GM19351 (cell line): ENCODE results near the gene ZNF488.

ENCODE experiments used
- ATAC-seq: cut with Tn5 transposase; IDR thresholded peaks from one replicate; pipeline ENCODE4 v1.9.1; 2021; ENCODE audit warnings: mild to moderate bottlenecking, moderate library complexity; ENCODE audit not compliant: unreplicated experiment

ZNF488 gene

GRCh38 chr10:47332371-47332770 is 51.7 kb downstream of the ZNF488 start:
- ATAC-seq: no peak

- ATAC-seq: no peak
These were observed 52.1 kb downstream of the ZNF488 start for GRCh38 chr10:47331954-47332353.

- no peak for ATAC-seq
These were observed 52.6 kb downstream of the ZNF488 start for GRCh38 chr10:47331491-47331890.

GRCh38 chr10:47330804-47331203 is 53.3 kb downstream of the ZNF488 start:
- ATAC-seq: no peak

- ATAC-seq: no peak
These were observed 53.7 kb downstream of the ZNF488 start for GRCh38 chr10:47330366-47330765.

- no peak for ATAC-seq
These were observed 54.2 kb downstream of the ZNF488 start for GRCh38 chr10:47329855-47330254.

- ATAC-seq: no peak
These were observed 57.2 kb downstream of the ZNF488 start for GRCh38 chr10:47326927-47327330.

- ATAC-seq: no peak
These were observed 57.7 kb downstream of the ZNF488 start for GRCh38 chr10:47326306-47326926.

- ATAC-seq: no peak
These were observed 58.5 kb downstream of the ZNF488 start for GRCh38 chr10:47325303-47326291.

- no peak for ATAC-seq
These were observed 60.3 kb downstream of the ZNF488 start for GRCh38 chr10:47323636-47324296.

- no peak for ATAC-seq
These were observed 61.0 kb downstream of the ZNF488 start for GRCh38 chr10:47323087-47323486.

GRCh38 chr10:47322300-47323061 is 61.6 kb downstream of the ZNF488 start, which contains the start of gene GDF2:
GDF2 (plus strand) TSS chr10:47322454; CDS start chr10:47322669, 215 bp downstream.
- no peak for ATAC-seq

GRCh38 chr10:47321521-47322195 is 62.4 kb downstream of the ZNF488 start:
- ATAC-seq: no peak

- ATAC-seq: no peak
These were observed 63.3 kb downstream of the ZNF488 start for GRCh38 chr10:47320812-47321211.

- no peak for ATAC-seq
These were observed 64.3 kb downstream of the ZNF488 start for GRCh38 chr10:47319784-47320183.

- ATAC-seq: no peak
These were observed 65.4 kb downstream of the ZNF488 start for GRCh38 chr10:47318706-47319105.

GRCh38 chr10:47317251-47317650 is 66.8 kb downstream of the ZNF488 start:
- no peak for ATAC-seq

- ATAC-seq: no peak
These were observed 68.0 kb downstream of the ZNF488 start for GRCh38 chr10:47316131-47316530.
